A673 (cell line): ENCODE data around the gene CHEK1. TPM values are rescaled to one million over a fixed set of nuclear protein-coding genes. Genes with fewer than 3 reads are reported as not detected.

Experiments
- BruUV-seq: library from RNA; stranded (reverse); fragments of 400-500 nt; replicated peaks from 2 replicates; lab custom pipeline; 2021; lab: Mats Ljungman, UMichigan
- CTCF ChIA-PET: fragments of 300-600 bp; sonication (Branson Sonifier 250); formaldehyde crosslinking; loops from one replicate; lab custom pipeline; 2022; ENCODE audit warnings: antibody characterized with exemption; lab: Charles Lee
- POLR2A ChIA-PET: fragments of 300-600 bp; sonication (Branson Sonifier 250); formaldehyde crosslinking; loops from one replicate; lab custom pipeline; 2022; ENCODE audit warnings: antibody characterized with exemption; ENCODE audit not compliant: low non-redundant PET; lab: Charles Lee
- DNase-seq: peaks from one replicate; pipeline ENCODE4 v3.0.0-alpha.2; 2015; ENCODE audit warnings: low spot score
- H3K27ac ChIP-seq: fragments of 200-600 bp; sonication (generic); 2 replicates; pipeline ENCODE4 v1.5.1; 2016; ENCODE audit warnings: mixed run types, low read depth, mild to moderate bottlenecking, mixed read lengths, antibody characterized with exemption, low read length; ENCODE audit not compliant: poor library complexity, severe bottlenecking
- H3K27me3 ChIP-seq: fragments of 200-600 bp; sonication (generic); replicated peaks from 2 replicates; pipeline ENCODE4 v1.6.1; 2017; ENCODE audit warnings: mixed run types, low read depth, mild to moderate bottlenecking, mixed read lengths, antibody characterized with exemption, low read length; ENCODE audit not compliant: insufficient read depth, poor library complexity
- H3K36me3 ChIP-seq: fragments of 200-600 bp; sonication (generic); 2 replicates; pipeline ENCODE4 v1.6.1; 2016; ENCODE audit warnings: mixed run types, mild to moderate bottlenecking, mixed read lengths, antibody characterized with exemption, low read length; ENCODE audit not compliant: insufficient read depth, poor library complexity, severe bottlenecking
- H3K4me1 ChIP-seq: fragments of 200-600 bp; sonication (generic); 2 replicates; pipeline ENCODE4 v1.6.1; 2017; ENCODE audit warnings: mixed run types, mild to moderate bottlenecking, mixed read lengths, antibody characterized with exemption, low read length; ENCODE audit not compliant: insufficient read depth, poor library complexity, severe bottlenecking
- H3K4me3 ChIP-seq: fragments of 200-600 bp; sonication (generic); 2 replicates; pipeline ENCODE4 v1.5.1; 2016; ENCODE audit warnings: low read depth, mixed run types, mild to moderate bottlenecking, mixed read lengths, low read length; ENCODE audit not compliant: poor library complexity, severe bottlenecking
- H3K9me3 ChIP-seq: fragments of 200-600 bp; sonication (generic); 2 replicates; pipeline ENCODE4 v1.6.1; 2016; ENCODE audit warnings: mixed run types, low read depth, mild to moderate bottlenecking, mixed read lengths, antibody characterized with exemption, low read length; ENCODE audit not compliant: poor library complexity, severe bottlenecking
- EZH2 ChIP-seq: fragments of 200-600 bp; sonication (generic); IDR thresholded peaks from 2 replicates; pipeline ENCODE4 v1.6.1; 2017; ENCODE audit warnings: borderline replicate concordance, low read depth, mild to moderate bottlenecking, mixed read lengths, antibody characterized with exemption, low read length; ENCODE audit not compliant: poor library complexity, severe bottlenecking
- intact Hi-C: fragments of 100-400 bp; cut with micrococcal nuclease; formaldehyde crosslinking; loops from one replicate; pipeline ENCODE4 v1.10.0; 2022; ENCODE audit not compliant: unreplicated experiment
- total RNA-seq: library from RNA; stranded (reverse); gene quantifications from 2 replicates; pipeline ENCODE4 v1.2.3, GENCODE V29; 2021
- TF ChIP-seq, protein P1 (sequence below): fragments of 300-800, 200-600 bp; sonication (generic); conservative IDR thresholded peaks from 2 replicates; pipeline ENCODE4 v1.5.1; 2017; ENCODE audit warnings: low read depth, mild to moderate bottlenecking, antibody characterized with exemption, low read length, moderate library complexity, mixed read lengths

Gene CHEK1
- total RNA-seq, 1 experiment from 2014 or later, result 135 TPM

DNA sequence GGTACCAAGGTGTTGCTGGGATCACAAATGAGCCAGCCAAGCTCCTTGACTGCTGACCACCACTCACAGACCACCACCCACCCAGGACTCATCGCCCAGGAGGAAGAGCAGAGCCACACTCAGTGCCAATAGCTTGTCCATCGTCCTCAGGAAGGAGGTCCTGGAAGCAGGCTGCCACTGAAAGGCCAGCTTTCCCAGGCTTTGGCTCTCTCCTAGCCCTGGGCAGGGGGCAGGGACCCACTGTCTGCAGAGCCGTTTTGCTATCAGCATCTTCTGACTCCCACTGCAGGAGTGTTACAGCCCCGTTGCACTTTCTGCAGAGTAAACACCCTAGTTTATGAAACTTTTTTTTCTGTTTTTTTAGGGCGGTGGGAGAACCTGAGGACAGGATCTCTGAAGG, 67.9 kb downstream of the CHEK1 start:
- no peak for DNase-seq
- TF ChIP-seq EZH2, result no peak
- TF ChIP-seq, protein P1, sequence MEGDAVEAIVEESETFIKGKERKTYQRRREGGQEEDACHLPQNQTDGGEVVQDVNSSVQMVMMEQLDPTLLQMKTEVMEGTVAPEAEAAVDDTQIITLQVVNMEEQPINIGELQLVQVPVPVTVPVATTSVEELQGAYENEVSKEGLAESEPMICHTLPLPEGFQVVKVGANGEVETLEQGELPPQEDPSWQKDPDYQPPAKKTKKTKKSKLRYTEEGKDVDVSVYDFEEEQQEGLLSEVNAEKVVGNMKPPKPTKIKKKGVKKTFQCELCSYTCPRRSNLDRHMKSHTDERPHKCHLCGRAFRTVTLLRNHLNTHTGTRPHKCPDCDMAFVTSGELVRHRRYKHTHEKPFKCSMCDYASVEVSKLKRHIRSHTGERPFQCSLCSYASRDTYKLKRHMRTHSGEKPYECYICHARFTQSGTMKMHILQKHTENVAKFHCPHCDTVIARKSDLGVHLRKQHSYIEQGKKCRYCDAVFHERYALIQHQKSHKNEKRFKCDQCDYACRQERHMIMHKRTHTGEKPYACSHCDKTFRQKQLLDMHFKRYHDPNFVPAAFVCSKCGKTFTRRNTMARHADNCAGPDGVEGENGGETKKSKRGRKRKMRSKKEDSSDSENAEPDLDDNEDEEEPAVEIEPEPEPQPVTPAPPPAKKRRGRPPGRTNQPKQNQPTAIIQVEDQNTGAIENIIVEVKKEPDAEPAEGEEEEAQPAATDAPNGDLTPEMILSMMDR, result no peak
- intact Hi-C loops, result no loop called here
- CTCF ChIA-PET, result no interaction called here
- no peaks in the 10 kb centered on the region for H3K4me1 ChIP-seq
- no TSS peak for BruUV-seq
- H3K36me3 ChIP-seq, result no peaks in the 10 kb centered on the region
- H3K27ac ChIP-seq, result no peak overlapping the region
- no peak overlapping the region for H3K4me3 ChIP-seq
- H3K27me3 ChIP-seq, result no peaks in the 10 kb centered on the region
- POLR2A ChIA-PET, result no interaction called here
- H3K9me3 ChIP-seq, result no peaks in the 10 kb centered on the region

DNA sequence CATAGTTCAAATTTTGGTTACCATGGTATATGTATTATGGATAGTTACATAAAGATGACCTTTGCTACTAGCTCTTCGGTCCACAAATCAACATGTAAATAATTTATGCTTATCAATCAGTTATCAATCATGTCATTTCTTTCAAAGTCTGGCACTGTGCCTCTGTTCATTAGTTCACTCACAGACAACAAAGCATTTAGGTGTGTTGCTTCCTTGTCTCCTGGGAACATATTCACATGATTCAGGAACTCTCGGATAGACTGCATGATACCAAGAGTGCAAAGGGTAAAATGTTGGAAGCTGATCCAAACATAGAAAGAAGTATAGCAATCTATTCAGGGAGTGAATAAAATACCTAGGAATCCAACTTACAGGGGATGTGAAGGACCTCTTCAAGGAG, 70.0 kb downstream of the CHEK1 start:
- no peak overlapping the region for H3K4me3 ChIP-seq
- CTCF ChIA-PET, result no interaction called here
- POLR2A ChIA-PET, result no interaction called here
- no peaks in the 10 kb centered on the region for H3K4me1 ChIP-seq
- no peak for DNase-seq
- BruUV-seq, result no TSS peak
- no peak overlapping the region for H3K27ac ChIP-seq
- intact Hi-C loops, result no loop called here
- no peaks in the 10 kb centered on the region for H3K27me3 ChIP-seq
- no peaks in the 10 kb centered on the region for H3K36me3 ChIP-seq
- no peaks in the 10 kb centered on the region for H3K9me3 ChIP-seq
- TF ChIP-seq, protein P1, result no peak
- TF ChIP-seq EZH2, result no peak

DNA sequence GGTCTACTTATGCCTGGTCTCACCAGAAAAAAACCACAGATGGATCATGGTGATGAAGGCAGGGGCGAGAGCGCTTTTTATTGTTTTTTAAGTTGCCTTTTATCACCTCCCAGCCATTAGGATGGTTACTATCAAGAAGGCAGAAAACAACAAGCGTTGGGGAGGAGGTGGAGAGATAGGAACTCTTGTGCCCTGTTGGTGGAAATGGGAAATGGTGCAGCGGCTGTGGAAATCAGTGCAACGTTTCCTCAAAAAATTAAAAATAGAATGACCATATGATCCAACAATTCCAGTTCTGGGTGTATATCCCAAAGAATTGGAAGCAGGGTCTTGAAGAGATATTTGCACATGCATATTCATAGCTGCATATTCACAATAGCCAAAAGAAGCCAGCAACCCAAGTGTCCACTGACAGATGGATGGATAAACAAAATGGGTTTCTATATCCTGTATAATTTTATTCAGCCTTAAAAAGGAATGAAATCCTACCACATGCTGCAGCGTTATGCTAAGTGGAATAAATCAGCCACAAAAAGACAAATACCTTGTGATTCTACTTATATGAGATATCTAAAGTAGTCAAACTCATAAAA, 76.2 kb downstream of the CHEK1 start:
- no peaks in the 10 kb centered on the region for H3K4me1 ChIP-seq
- no TSS peak for BruUV-seq
- no peak overlapping the region for H3K27ac ChIP-seq
- H3K9me3 ChIP-seq, result no peaks in the 10 kb centered on the region
- TF ChIP-seq, protein P1, result no peak
- TF ChIP-seq EZH2, result no peak
- CTCF ChIA-PET, result no interaction called here
- H3K4me3 ChIP-seq, result no peak overlapping the region
- POLR2A ChIA-PET, result no interaction called here
- no peaks in the 10 kb centered on the region for H3K36me3 ChIP-seq
- no peaks in the 10 kb centered on the region for H3K27me3 ChIP-seq
- no peak for DNase-seq
- intact Hi-C loops, result no loop called here
